IgD-negative memory B cell (primary cell): ENCODE results near the gene BRD9. TPM values are rescaled to one million over a fixed set of nuclear protein-coding genes. Genes with fewer than 3 reads are reported as not detected.

Experiments
- H3K27ac Mint-ChIP-seq, 3 donors: one replicate each; pipeline ENCODE4 v1.8.0; 2020 to 2022; ENCODE audit warnings: mild to moderate bottlenecking in 3 of 3, mixed read lengths in 3 of 3, moderate library complexity in 1 of 3
- H3K27me3 Mint-ChIP-seq: one replicate; pipeline ENCODE4 v1.8.0; 2021; ENCODE audit warnings: mixed read lengths
- H3K36me3 Mint-ChIP-seq: one replicate; pipeline ENCODE4 v1.8.0; 2020; ENCODE audit warnings: mild to moderate bottlenecking, mixed read lengths
- H3K4me1 Mint-ChIP-seq, 3 donors: one replicate each; pipeline ENCODE4 v1.8.0; 2020 to 2022; ENCODE audit warnings: mixed read lengths in 3 of 3, mild to moderate bottlenecking in 1 of 3
- H3K4me3 Mint-ChIP-seq, 4 donors: one replicate each; pipeline ENCODE4 v1.8.0; 2020 to 2022; ENCODE audit warnings: mild to moderate bottlenecking in 4 of 4, mixed read lengths in 4 of 4, moderate library complexity in 3 of 4
- H3K9me3 Mint-ChIP-seq, 3 donors: one replicate each; pipeline ENCODE4 v1.8.0; 2020 to 2021; ENCODE audit warnings: mixed read lengths in 3 of 3, mild to moderate bottlenecking in 1 of 3
- polyA plus RNA-seq: library from polyadenylated mRNA; unstranded; fragments of 300-500 nt; fragmentation: Illumina TruSeq; gene quantifications from one replicate; pipeline ENCODE4 v1.2.3, GENCODE V29; 2021

The BRD9 gene
- polyA plus RNA-seq, 1 donor from 2014 or later: 19.3 TPM

DNA sequence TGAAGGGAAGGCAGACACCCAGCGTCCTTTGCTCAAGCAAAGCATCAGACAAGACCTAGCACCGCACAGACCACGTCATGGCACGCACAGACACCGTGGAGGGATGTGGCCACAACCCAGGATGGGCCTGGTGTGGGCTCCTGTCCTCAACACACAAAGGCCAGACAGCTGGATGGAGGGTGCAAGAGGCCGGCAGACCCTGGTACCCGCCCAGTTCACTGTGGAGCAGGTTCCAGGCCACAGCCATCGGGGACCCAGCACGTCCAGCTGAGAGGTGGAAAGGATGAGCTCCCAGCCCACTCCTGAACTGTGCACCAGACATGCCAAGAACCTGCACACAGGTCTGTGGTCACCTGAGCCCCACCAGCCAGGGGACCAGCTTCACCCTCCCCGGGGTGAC lies 26.8 kb downstream of the BRD9 start:
- Mint-ChIP-seq H3K27me3 (no peaks in the 10 kb centered on the region), H3K36me3 (peaks cover 3% of the 10 kb centered on the region), H3K9me3 (no peaks in the 10 kb centered on the region), H3K4me3 (no peak overlapping the region), H3K4me1 (peaks cover 0 to 3% (median 0%) of the 10 kb centered on the region in 3 donors), H3K27ac (peak overlapping the region in 1 of 3 donors; percentile 82)

DNA sequence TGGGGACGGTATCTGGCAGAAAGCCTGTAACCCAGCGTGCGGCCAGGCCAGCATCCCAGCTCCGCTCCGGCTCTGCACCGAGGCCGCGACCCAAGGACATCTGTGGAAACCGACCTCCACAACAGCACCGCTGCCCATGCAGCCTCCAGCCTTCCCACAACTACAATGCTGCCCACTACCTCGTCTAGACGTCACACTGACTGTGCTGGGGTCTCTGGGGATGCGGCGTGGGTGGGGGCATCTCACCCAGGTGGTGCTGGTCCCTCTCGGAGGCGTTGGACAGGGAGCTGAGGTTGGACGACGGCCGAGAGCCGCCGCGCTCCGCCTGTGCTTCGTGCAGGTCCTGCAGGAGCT lies 27.5 kb downstream of the BRD9 start:
- Mint-ChIP-seq H3K9me3 (no peaks in the 10 kb centered on the region), H3K27ac (no peak overlapping the region), H3K4me3 (no peak overlapping the region)

DNA sequence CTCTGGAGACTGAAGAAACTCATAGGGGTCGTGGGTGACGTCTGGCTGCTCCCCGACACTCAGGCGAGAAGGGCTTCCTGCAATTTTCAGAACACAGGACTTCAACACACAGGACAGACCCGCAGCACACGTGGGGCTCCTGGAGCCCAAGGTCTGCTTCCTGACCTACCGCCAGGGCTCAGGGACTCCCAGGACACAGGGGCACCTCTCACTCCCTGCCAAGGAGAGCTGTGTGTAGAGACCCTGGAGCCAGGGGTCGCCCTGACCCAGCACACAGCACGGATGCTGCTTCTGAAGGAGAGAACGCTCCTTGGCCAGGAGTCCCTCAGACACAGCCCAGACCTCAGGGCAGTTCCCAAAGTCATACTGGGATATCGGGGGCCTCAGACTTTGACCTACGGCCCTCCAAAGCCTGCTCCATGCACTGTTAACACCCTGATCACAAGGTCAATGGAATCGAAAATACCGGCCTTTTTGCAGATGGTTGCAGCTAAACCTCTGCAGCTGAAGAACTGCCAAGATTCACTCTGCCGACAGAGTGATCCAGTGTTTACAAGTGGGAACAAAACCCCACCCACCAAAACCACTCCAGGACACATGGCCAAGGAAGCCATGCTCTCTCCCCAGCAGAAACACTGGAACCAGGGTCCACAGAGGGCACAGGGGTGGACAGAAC lies 28.0 kb downstream of the BRD9 start:
- no peak overlapping the region for H3K4me3 Mint-ChIP-seq
- peaks cover 4% of the 10 kb centered on the region for H3K36me3 Mint-ChIP-seq
- H3K27ac Mint-ChIP-seq: no peak overlapping the region
- no peaks in the 10 kb centered on the region for H3K9me3 Mint-ChIP-seq
- H3K4me1 Mint-ChIP-seq: peaks cover 0 to 1% (median 0%) of the 10 kb centered on the region in 3 donors
- H3K27me3 Mint-ChIP-seq: no peaks in the 10 kb centered on the region

More for the DNA sequence above, 27.5 kb downstream of the BRD9 start:
- Mint-ChIP-seq H3K27me3 (no peaks in the 10 kb centered on the region), H3K4me1 (peaks cover 0 to 3% (median 0%) of the 10 kb centered on the region in 3 donors), H3K36me3 (peaks cover 4% of the 10 kb centered on the region)

- Mint-ChIP-seq H3K4me1 (no peaks in the 10 kb centered on the region), H3K9me3 (no peaks in the 10 kb centered on the region), H3K36me3 (peaks cover 4% of the 10 kb centered on the region), H3K27me3 (no peaks in the 10 kb centered on the region), H3K4me3 (no peak overlapping the region), H3K27ac (peak overlapping the region in 1 of 3 donors; percentile 13)
These were observed 29.3 kb downstream of the BRD9 start for GRCh38 chr5:863244-863805.

- peaks cover 3% of the 10 kb centered on the region for H3K36me3 Mint-ChIP-seq
- no peak overlapping the region for H3K27ac Mint-ChIP-seq
- H3K27me3 Mint-ChIP-seq: no peaks in the 10 kb centered on the region
- H3K9me3 Mint-ChIP-seq: no peaks in the 10 kb centered on the region
- H3K4me1 Mint-ChIP-seq: no peaks in the 10 kb centered on the region
- H3K4me3 Mint-ChIP-seq: no peak overlapping the region
These were observed 30.0 kb downstream of the BRD9 start for GRCh38 chr5:862367-863243.

- H3K4me1 Mint-ChIP-seq: no peaks in the 10 kb centered on the region
- H3K9me3 Mint-ChIP-seq: no peaks in the 10 kb centered on the region
- H3K4me3 Mint-ChIP-seq: no peak overlapping the region
- peaks cover 2% of the 10 kb centered on the region for H3K36me3 Mint-ChIP-seq
- H3K27me3 Mint-ChIP-seq: no peaks in the 10 kb centered on the region
- H3K27ac Mint-ChIP-seq: no peak overlapping the region
These were observed 30.9 kb downstream of the BRD9 start for GRCh38 chr5:861442-862366.

DNA sequence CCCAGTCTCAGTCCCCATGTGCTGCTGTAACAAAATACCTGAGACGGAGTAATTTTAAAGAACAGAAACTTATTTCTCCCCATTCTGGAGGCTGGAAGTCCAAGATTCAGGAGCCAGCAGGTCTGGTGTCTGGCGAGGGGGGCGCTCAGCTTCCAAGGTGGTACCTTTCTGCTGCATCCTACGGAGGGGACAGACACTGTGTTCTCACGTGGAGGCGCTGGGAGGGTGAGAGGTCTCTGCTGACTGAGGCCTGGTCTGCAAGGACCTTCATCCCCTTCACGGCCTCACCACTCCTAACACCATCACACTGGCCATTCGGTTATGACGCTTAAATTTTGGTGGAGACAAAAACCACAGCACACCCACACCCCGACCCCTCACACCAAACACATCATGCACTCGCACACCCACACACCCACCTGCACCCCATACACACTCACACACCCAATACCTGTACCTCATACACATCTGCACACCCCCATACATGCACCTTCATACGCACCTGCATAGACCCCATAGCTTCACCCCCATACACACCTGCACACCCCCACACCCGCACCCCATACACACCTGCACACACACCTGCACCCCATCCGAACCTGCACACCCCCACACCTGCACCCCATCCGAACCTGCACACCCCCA lies 32.0 kb downstream of the BRD9 start:
- Mint-ChIP-seq H3K27ac (no peak overlapping the region), H3K4me1 (no peaks in the 10 kb centered on the region), H3K36me3 (peaks cover 2% of the 10 kb centered on the region), H3K9me3 (no peaks in the 10 kb centered on the region), H3K4me3 (no peak overlapping the region), H3K27me3 (no peaks in the 10 kb centered on the region)

DNA sequence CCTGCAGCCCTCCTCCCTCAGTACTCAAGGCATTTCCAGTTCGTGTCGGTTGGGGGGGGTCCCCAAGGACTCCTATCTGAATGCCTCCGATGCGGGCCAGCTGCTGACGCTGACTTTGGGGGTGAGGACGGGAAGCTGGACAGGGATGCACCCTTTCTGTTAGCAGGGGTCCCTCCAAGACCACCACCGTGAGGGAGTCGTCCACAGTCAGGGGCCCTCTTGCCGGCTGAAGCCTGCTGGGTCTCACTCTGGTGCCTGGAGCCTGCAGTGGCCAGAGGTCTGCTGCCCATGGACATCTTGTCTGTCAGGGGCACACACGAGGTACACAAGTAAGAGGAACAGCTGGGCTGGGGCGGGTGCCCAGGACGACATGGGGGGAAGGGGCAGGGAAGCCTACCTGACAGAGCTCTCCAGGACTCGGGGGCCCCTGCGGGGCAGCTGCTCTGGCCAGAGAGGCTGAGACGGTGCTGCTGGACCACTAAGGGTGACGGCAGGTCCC lies 32.8 kb downstream of the BRD9 start:
- Mint-ChIP-seq H3K4me1 (no peaks in the 10 kb centered on the region), H3K27me3 (no peaks in the 10 kb centered on the region), H3K27ac (no peak overlapping the region), H3K9me3 (no peaks in the 10 kb centered on the region), H3K4me3 (no peak overlapping the region), H3K36me3 (peaks cover 2% of the 10 kb centered on the region)

- Mint-ChIP-seq H3K27ac (no peak overlapping the region), H3K4me1 (no peaks in the 10 kb centered on the region), H3K4me3 (no peak overlapping the region), H3K9me3 (no peaks in the 10 kb centered on the region), H3K36me3 (peaks cover 2% of the 10 kb centered on the region), H3K27me3 (no peaks in the 10 kb centered on the region)
These were observed 33.2 kb downstream of the BRD9 start for GRCh38 chr5:859391-859790.

- no peaks in the 10 kb centered on the region for H3K9me3 Mint-ChIP-seq
- no peak overlapping the region for H3K27ac Mint-ChIP-seq
- H3K4me3 Mint-ChIP-seq: no peak overlapping the region
- H3K4me1 Mint-ChIP-seq: no peaks in the 10 kb centered on the region
- no peaks in the 10 kb centered on the region for H3K27me3 Mint-ChIP-seq
- H3K36me3 Mint-ChIP-seq: peaks cover 2% of the 10 kb centered on the region
These were observed 33.9 kb downstream of the BRD9 start for GRCh38 chr5:858726-859125.

DNA sequence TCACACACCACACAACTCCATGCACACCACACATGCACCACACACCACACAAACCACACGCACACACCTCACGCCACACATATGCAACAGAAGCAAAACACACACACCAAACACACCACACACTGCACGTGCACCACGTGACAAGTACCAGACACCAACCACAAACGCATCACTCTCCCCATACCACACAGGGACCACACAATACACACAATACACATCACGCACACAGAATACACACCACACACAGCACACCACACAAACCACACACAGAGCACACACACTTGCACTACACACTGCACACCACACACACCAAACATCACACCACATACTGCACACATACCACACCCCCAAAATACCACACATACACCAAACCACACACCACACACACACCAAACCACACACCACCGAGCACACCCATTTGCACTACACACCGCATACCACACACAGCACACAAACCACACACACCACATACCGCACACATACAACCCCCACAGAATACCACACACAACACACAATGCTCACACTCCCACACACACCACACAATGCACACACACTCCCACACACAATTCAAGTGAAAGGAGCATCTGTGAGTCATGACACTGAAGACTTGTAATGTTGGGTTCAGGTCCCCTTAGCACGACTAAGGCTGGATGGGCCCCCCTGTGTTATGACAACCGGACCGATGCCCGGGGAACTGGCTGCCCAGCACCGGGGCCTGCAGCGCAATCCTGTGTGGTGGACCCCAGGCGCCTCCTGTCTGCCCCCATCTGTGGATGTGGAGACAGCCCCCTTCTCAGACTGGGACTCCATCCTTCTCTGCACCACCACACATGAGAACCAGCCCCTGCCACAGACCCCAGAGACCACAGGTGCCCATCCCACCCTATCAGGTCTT lies 35.8 kb downstream of the BRD9 start:
- H3K36me3 Mint-ChIP-seq: peaks cover 2% of the 10 kb centered on the region
- H3K9me3 Mint-ChIP-seq: no peaks in the 10 kb centered on the region
- H3K4me3 Mint-ChIP-seq: no peak overlapping the region
- H3K4me1 Mint-ChIP-seq: no peaks in the 10 kb centered on the region
- H3K27ac Mint-ChIP-seq: no peak overlapping the region
- H3K27me3 Mint-ChIP-seq: peaks cover 7% of the 10 kb centered on the region

GRCh38 chr5:855771-856530 lies 36.6 kb downstream of the BRD9 start:
- Mint-ChIP-seq H3K9me3 (no peaks in the 10 kb centered on the region), H3K4me1 (no peaks in the 10 kb centered on the region), H3K36me3 (peaks cover 2% of the 10 kb centered on the region), H3K27ac (no peak overlapping the region), H3K4me3 (no peak overlapping the region), H3K27me3 (peaks cover 7% of the 10 kb centered on the region)
